OCI-LY7 (cell line): ENCODE data around the gene OXSR1. TPM values are rescaled to one million over a fixed set of nuclear protein-coding genes. Genes with fewer than 3 reads are reported as not detected.
"Not testable (repeated sequence)": the region's sequence is repeated elsewhere in the genome, so short reads cannot be mapped to it uniquely, and the experiment has no call there.

ENCODE experiments used
- BruUV-seq: library from RNA; stranded (reverse); fragments of 400-500 nt; replicated peaks from 2 replicates; lab custom pipeline; 2021; lab: Mats Ljungman, UMichigan
- CTCF ChIA-PET: fragments of 300-600 bp; sonication (Branson Sonifier 250); formaldehyde crosslinking; loops from one replicate; lab custom pipeline; 2022; ENCODE audit warnings: antibody characterized with exemption; ENCODE audit not compliant: unreplicated experiment; lab: Charles Lee
- POLR2A ChIA-PET: fragments of 300-600 bp; sonication (Branson Sonifier 250); formaldehyde crosslinking; loops from one replicate; lab custom pipeline; 2022; ENCODE audit warnings: antibody characterized with exemption; lab: Charles Lee
- DNase-seq: peaks from one replicate; pipeline ENCODE4 v3.0.0-alpha.2; 2015; ENCODE audit warnings: low spot score
- H2AFZ ChIP-seq: fragments of 200-600 bp; sonication (generic), shearing (Covaris generic); 2 replicates; pipeline ENCODE4 v1.6.1; 2014; ENCODE audit warnings: mild to moderate bottlenecking, antibody characterized with exemption, low read length, moderate library complexity
- H3K27ac ChIP-seq: fragments of 200-600 bp; sonication (generic); 2 replicates; pipeline ENCODE4 v1.5.1; 2014; ENCODE audit warnings: mixed run types, low read depth, mild to moderate bottlenecking, moderate library complexity, low read length, inconsistent platforms; ENCODE audit not compliant: poor library complexity, severe bottlenecking
- H3K36me3 ChIP-seq: fragments of 200-600 bp; sonication (generic); 2 replicates; pipeline ENCODE4 v1.6.1; 2014; ENCODE audit warnings: mild to moderate bottlenecking, antibody characterized with exemption, low read length, moderate library complexity, mixed read lengths; ENCODE audit not compliant: insufficient read depth
- H3K4me1 ChIP-seq: fragments of 200-600 bp; sonication (generic); 2 replicates; pipeline ENCODE4 v1.5.1; 2014; ENCODE audit warnings: mild to moderate bottlenecking, low read length; ENCODE audit not compliant: insufficient read depth, poor library complexity, severe bottlenecking
- H3K4me2 ChIP-seq: fragments of 200-600 bp; sonication (generic); 2 replicates; pipeline ENCODE4 v1.6.1; 2014; ENCODE audit warnings: mild to moderate bottlenecking, low read length
- H3K4me3 ChIP-seq: fragments of 200-600 bp; sonication (generic); 2 replicates; pipeline ENCODE4 v1.5.1; 2014; ENCODE audit warnings: mild to moderate bottlenecking, low read depth, low read length; ENCODE audit not compliant: poor library complexity, severe bottlenecking
- H3K79me2 ChIP-seq: fragments of 200-600 bp; sonication (generic); 2 replicates; pipeline ENCODE4 v1.6.1; 2016; ENCODE audit warnings: low read depth, mild to moderate bottlenecking, low read length, moderate library complexity, mixed read lengths; ENCODE audit not compliant: insufficient read depth
- H3K9me2 ChIP-seq: fragments of 200-600 bp; sonication (generic); 2 replicates; pipeline ENCODE4 v1.6.1; 2016; ENCODE audit warnings: mild to moderate bottlenecking, low read length, mixed read lengths; ENCODE audit not compliant: insufficient read depth
- H3K9me3 ChIP-seq: fragments of 200-600 bp; sonication (generic); 2 replicates; pipeline ENCODE4 v1.6.1; 2014; ENCODE audit warnings: mild to moderate bottlenecking, mixed run types, low read length, mixed read lengths
- H4K20me1 ChIP-seq: fragments of 200-600 bp; sonication (generic); 2 replicates; pipeline ENCODE4 v1.6.1; 2014; ENCODE audit warnings: mild to moderate bottlenecking, antibody characterized with exemption, low read length, moderate library complexity, mixed read lengths; ENCODE audit not compliant: insufficient read depth
- EZH2phosphoT487 ChIP-seq: fragments of 200-600 bp; sonication (generic); IDR thresholded peaks from 2 replicates; pipeline ENCODE4 v1.6.1; 2018; ENCODE audit warnings: low read depth, borderline replicate concordance, mild to moderate bottlenecking, mixed run types, antibody characterized with exemption, low read length, moderate library complexity, mixed read lengths
- intact Hi-C: fragments of 100-400 bp; cut with micrococcal nuclease; formaldehyde crosslinking; loops from one replicate; pipeline ENCODE4 v1.10.0; 2022; ENCODE audit not compliant: unreplicated experiment
- total RNA-seq, 2 experiments: library from RNA; depleted of rRNA in 1 of 2; stranded (reverse); fragments of >200 nt in 1 of 2; shearing (Covaris generic) in 1 of 2; gene quantifications; 2 replicates each; pipeline ENCODE4 v1.2.3, GENCODE V29; 2014 to 2022
- TF ChIP-seq, protein P1 (sequence below): fragments of 200-600 bp; sonication (generic); conservative IDR thresholded peaks from 2 replicates; pipeline ENCODE4 v1.5.1; 2014; ENCODE audit warnings: mild to moderate bottlenecking, antibody characterized with exemption, low read length, moderate library complexity, mixed read lengths

The OXSR1 gene
- total RNA-seq, 2 experiments from 2014 or later, result 21.4 to 43.7 TPM

- Histone ChIP-seq H2AFZ (no peak overlapping the region), H3K9me2 (no peaks in the 10 kb centered on the region), H4K20me1 (no peaks in the 10 kb centered on the region), H3K4me2 (no peak overlapping the region), H3K4me1 (no peaks in the 10 kb centered on the region), H3K36me3 (peaks cover 70% of the 10 kb centered on the region), H3K9me3 (peaks cover 6% of the 10 kb centered on the region), H3K4me3 (no peak overlapping the region), H3K79me2 (peaks cover 14% of the 10 kb centered on the region; the same call in 1 of the 2 replicates), H3K27ac (no peak overlapping the region)
- ChIA-PET POLR2A (interaction anchor here (1.5 kb wide), 1 partner anchor 22 kb away, joined by 4 read pairs; the partner anchor contains the start of gene OXSR1), CTCF (no interaction called here)
- no peak for TF ChIP-seq EZH2phosphoT487
- TF ChIP-seq, protein P1, sequence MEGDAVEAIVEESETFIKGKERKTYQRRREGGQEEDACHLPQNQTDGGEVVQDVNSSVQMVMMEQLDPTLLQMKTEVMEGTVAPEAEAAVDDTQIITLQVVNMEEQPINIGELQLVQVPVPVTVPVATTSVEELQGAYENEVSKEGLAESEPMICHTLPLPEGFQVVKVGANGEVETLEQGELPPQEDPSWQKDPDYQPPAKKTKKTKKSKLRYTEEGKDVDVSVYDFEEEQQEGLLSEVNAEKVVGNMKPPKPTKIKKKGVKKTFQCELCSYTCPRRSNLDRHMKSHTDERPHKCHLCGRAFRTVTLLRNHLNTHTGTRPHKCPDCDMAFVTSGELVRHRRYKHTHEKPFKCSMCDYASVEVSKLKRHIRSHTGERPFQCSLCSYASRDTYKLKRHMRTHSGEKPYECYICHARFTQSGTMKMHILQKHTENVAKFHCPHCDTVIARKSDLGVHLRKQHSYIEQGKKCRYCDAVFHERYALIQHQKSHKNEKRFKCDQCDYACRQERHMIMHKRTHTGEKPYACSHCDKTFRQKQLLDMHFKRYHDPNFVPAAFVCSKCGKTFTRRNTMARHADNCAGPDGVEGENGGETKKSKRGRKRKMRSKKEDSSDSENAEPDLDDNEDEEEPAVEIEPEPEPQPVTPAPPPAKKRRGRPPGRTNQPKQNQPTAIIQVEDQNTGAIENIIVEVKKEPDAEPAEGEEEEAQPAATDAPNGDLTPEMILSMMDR, result no peak
- intact Hi-C loops, result no loop called here
- DNase-seq, result no peak
- BruUV-seq, result no TSS peak
Measured at GRCh38 chr3:38186781-38187180, 21.4 kb downstream of the OXSR1 start.

GRCh38 chr3:38190481-38190881 lies 25.1 kb downstream of the OXSR1 start:
- intact Hi-C loops, result no loop called here
- no peak overlapping the region for H3K4me3 ChIP-seq
- no TSS peak for BruUV-seq
- no peaks in the 10 kb centered on the region for H3K79me2 ChIP-seq
- DNase-seq, result no peak
- no peaks in the 10 kb centered on the region for H3K4me1 ChIP-seq
- no peaks in the 10 kb centered on the region for H4K20me1 ChIP-seq
- H3K27ac ChIP-seq, result no peak overlapping the region
- no peak overlapping the region for H3K4me2 ChIP-seq
- TF ChIP-seq EZH2phosphoT487, result no peak
- TF ChIP-seq, protein P1, result no peak
- CTCF ChIA-PET, result no interaction called here
- no peak overlapping the region for H2AFZ ChIP-seq
- POLR2A ChIA-PET, result interaction anchor here (0.7 to 1.4 kb wide), 3 partner anchors 8 to 12 kb away, joined by 3 to 5 read pairs (median 4); no protein-coding TSS in a partner anchor
- H3K9me3 ChIP-seq, result peaks cover 6% of the 10 kb centered on the region
- peaks cover 64% of the 10 kb centered on the region for H3K36me3 ChIP-seq
- H3K9me2 ChIP-seq, result no peaks in the 10 kb centered on the region

GRCh38 chr3:38202931-38203330 lies 37.6 kb downstream of the OXSR1 start:
- ChIA-PET CTCF (interaction anchor here (0.6 kb wide), 1 partner anchor 71 kb away, joined by 3 read pairs; no protein-coding TSS in a partner anchor), POLR2A (interaction anchor here (0.8 kb wide), 1 partner anchor 32 kb away, joined by 3 read pairs; no protein-coding TSS in a partner anchor)
- DNase-seq, H3K9me2 ChIP-seq, H3K27ac ChIP-seq, H3K4me3 ChIP-seq, H2AFZ ChIP-seq, BruUV-seq, intact Hi-C loops, H3K79me2 ChIP-seq, H4K20me1 ChIP-seq, H3K9me3 ChIP-seq, H3K4me2 ChIP-seq, H3K4me1 ChIP-seq: not testable (repeated sequence)
- H3K36me3 ChIP-seq, result peaks cover 38% of the 10 kb centered on the region
